HL-60 (cell line): ENCODE results near the gene CACFD1.

Experiments used
- CTCF ChIP-seq: IDR thresholded peaks from one replicate; pipeline ENCODE4 v1.5.1; 2011; ENCODE audit warnings: low read length, control low read depth, inconsistent platforms; ENCODE audit not compliant: insufficient read depth
- GABPA ChIP-seq: IDR thresholded peaks from 2 replicates; pipeline ENCODE4 v1.6.1; 2012; ENCODE audit warnings: low read depth
- POLR2AphosphoS5 ChIP-seq: IDR thresholded peaks from 2 replicates; pipeline ENCODE4 v1.6.1; 2012; ENCODE audit warnings: low read depth
- REST ChIP-seq: IDR thresholded peaks from 2 replicates; pipeline ENCODE4 v1.6.1; 2012; ENCODE audit warnings: low read depth; ENCODE audit not compliant: insufficient replicate concordance
- SPI1 ChIP-seq: IDR thresholded peaks from 2 replicates; pipeline ENCODE4 v1.6.1; 2012; ENCODE audit warnings: low read depth, mild to moderate bottlenecking, borderline replicate concordance

DNA sequence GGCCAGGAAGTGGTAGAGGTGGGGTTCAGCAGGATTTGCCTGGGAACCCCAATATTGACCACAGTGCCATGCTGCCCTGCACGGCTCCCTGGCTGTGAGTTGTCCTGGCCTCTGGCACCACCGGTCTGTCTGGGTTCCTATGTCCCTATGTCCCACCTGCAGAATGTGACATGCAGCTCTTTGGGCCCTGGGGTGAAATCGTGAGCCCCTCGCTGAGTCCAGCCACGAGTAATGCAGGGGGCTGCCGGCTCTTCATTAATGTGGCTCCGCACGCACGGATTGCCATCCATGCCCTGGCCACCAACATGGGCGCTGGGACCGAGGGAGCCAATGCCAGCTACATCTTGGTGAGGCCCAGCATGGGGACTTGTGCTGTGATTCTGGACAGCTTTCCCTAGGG is 2.0 kb upstream of the CACFD1 start:
- TF ChIP-seq CTCF = no peak
- TF ChIP-seq REST = no peak
- no peak for TF ChIP-seq POLR2AphosphoS5
- TF ChIP-seq GABPA = no peak
- TF ChIP-seq SPI1 = no peak
